ENCODE measurements around the gene DEGS1.
"Not testable (repeated sequence)": the region's sequence is repeated elsewhere in the genome, so short reads cannot be mapped to it uniquely, and the experiment has no call there.

DNA sequence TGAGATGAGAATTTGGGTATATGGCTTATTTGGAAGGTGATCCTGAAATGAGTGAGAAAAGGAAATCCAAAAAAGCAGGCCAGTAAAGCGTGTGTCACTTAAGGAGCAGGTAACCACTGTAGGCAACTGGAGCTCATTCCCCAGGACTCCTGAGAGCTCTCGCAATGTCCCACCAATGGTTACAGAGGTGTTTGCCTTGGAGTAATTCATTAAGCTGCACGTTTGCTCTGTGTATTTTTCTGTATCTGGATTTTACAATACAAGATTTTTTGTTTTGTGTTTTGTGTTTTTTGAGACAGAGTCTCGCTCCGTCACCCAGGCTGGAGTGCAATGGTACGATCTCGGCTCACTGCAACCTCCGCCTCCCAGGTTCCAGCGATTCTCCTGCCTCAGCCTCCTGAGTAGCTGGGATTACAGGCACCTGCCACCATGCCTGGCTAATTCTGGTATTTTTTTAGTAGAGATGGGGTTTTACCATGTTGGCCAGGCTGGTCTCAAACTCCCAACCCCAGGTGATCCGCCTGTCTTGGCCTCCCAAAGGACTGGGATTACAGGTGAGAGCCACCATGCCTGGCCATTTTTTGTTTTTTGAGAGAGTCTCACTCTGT lies 23.0 kb downstream of the DEGS1 start:
- not testable (repeated sequence) for TF ChIP-seq CTCF (IDR thresholded peaks at IDR 0.05; ENCODE audit: low read length); EZH2 (optimal IDR thresholded peaks at IDR 0.05; ENCODE audit: low read depth, low read length); EZH2phosphoT487 (IDR thresholded peaks at IDR 0.05; ENCODE audit: low read length)

Data from MM.1S (cell line).